Mesendoderm (in vitro differentiated cells): ENCODE measurements around the gene FAM83B.

Source experiments
- DNase-seq: peaks from one replicate; pipeline ENCODE4 v3.0.0; 2013
- H2AK5ac ChIP-seq: 2 replicates; pipeline ENCODE4 v1.6.1; 2013; ENCODE audit warnings: low read length, inconsistent platforms
- H2BK120ac ChIP-seq: 2 replicates; pipeline ENCODE4 v1.6.1; 2013; ENCODE audit warnings: low read depth, mild to moderate bottlenecking, low read length, moderate library complexity, mixed read lengths
- H2BK15ac ChIP-seq: replicated peaks from 2 replicates; pipeline ENCODE4 v1.6.1; 2013; ENCODE audit warnings: low read depth, mild to moderate bottlenecking, moderate library complexity
- H2BK5ac ChIP-seq: 2 replicates; pipeline ENCODE4 v1.6.1; 2013; ENCODE audit warnings: low read length, inconsistent platforms
- H3K18ac ChIP-seq: 2 replicates; pipeline ENCODE4 v1.6.1; 2013; ENCODE audit warnings: mild to moderate bottlenecking, low read length, mixed read lengths
- H3K23ac ChIP-seq: one replicate; pipeline ENCODE4 v1.6.1; 2013; ENCODE audit warnings: low read length
- H3K27ac ChIP-seq: 2 replicates; pipeline ENCODE4 v1.5.1; 2013; ENCODE audit warnings: low read depth, mild to moderate bottlenecking, inconsistent platforms, low read length, moderate library complexity
- H3K27me3 ChIP-seq: 2 replicates; pipeline ENCODE4 v1.6.1; 2013; ENCODE audit warnings: low read length, control low read depth, mild to moderate bottlenecking, inconsistent platforms; ENCODE audit not compliant: insufficient read depth, poor library complexity
- H3K36me3 ChIP-seq: 2 replicates; pipeline ENCODE4 v1.6.1; 2013; ENCODE audit warnings: low read length, inconsistent platforms; ENCODE audit not compliant: control insufficient read depth, insufficient read depth
- H3K4ac ChIP-seq: one replicate; pipeline ENCODE4 v1.6.1; 2013; ENCODE audit warnings: low read depth, mild to moderate bottlenecking, low read length, moderate library complexity
- H3K4me1 ChIP-seq: 2 replicates; pipeline ENCODE4 v1.6.1; 2013; ENCODE audit warnings: low read depth, low read length, inconsistent platforms; ENCODE audit not compliant: control insufficient read depth
- H3K4me2 ChIP-seq: 2 replicates; pipeline ENCODE4 v1.6.1; 2013; ENCODE audit warnings: low read length
- H3K4me3 ChIP-seq: 2 replicates; pipeline ENCODE4 v1.5.1; 2013; ENCODE audit warnings: mild to moderate bottlenecking, low read length
- H3K56ac ChIP-seq: one replicate; pipeline ENCODE4 v1.6.1; 2013; ENCODE audit warnings: low read length
- H3K79me1 ChIP-seq: 2 replicates; pipeline ENCODE4 v1.6.1; 2013; ENCODE audit warnings: low read length, inconsistent platforms
- H3K79me2 ChIP-seq: 2 replicates; pipeline ENCODE4 v1.6.1; 2013; ENCODE audit warnings: mild to moderate bottlenecking, low read length; ENCODE audit not compliant: control insufficient read depth, insufficient read depth
- H3K9ac ChIP-seq: 2 replicates; pipeline ENCODE4 v1.6.1; 2013; ENCODE audit warnings: low read length, inconsistent platforms
- H4K5ac ChIP-seq: one replicate; pipeline ENCODE4 v1.6.1; 2013; ENCODE audit warnings: low read length
- H4K8ac ChIP-seq: one replicate; pipeline ENCODE4 v1.6.1; 2013; ENCODE audit warnings: low read depth, mild to moderate bottlenecking, control low read depth, low read length, moderate library complexity
- WGBS: extraction: QIAGEN DNeasy Blood & Tissue Kit; methylation state at CpG from one replicate; pipeline ENCODE4 v1.1.7; 2013; ENCODE audit warnings: low lambda C conversion rate, missing lambda C conversion rate; ENCODE audit not compliant: insufficient coverage; ENCODE audit errors: extremely low coverage; 5-methylcytosine and 5-hydroxymethylcytosine counted together

Gene FAM83B

GRCh38 chr6:54981647-54982046, 135.1 kb downstream of the FAM83B start:
- Histone ChIP-seq H3K23ac (no peak overlapping the region), H3K18ac (no peak overlapping the region), H3K79me1 (no peaks in the 10 kb centered on the region), H3K56ac (no peak overlapping the region), H3K36me3 (no peaks in the 10 kb centered on the region), H2BK15ac (no peak overlapping the region), H3K4me3 (no peak overlapping the region), H3K9ac (no peak overlapping the region), H4K5ac (no peak overlapping the region), H4K8ac (no peak overlapping the region), H3K27me3 (no peaks in the 10 kb centered on the region), H3K27ac (no peak overlapping the region), H2AK5ac (no peak overlapping the region), H2BK5ac (no peak overlapping the region), H3K4ac (no peak overlapping the region), H3K4me1 (no peaks in the 10 kb centered on the region), H3K79me2 (no peaks in the 10 kb centered on the region), H2BK120ac (no peak overlapping the region), H3K4me2 (no peak overlapping the region)
- DNase-seq, result peak; percentile 6
- no CpG with 5 or more reads among the region's 3 CpGs for WGBS

GRCh38 chr6:54987633-54988290, 141.2 kb downstream of the FAM83B start:
- Histone ChIP-seq H4K5ac (no peak overlapping the region), H4K8ac (no peak overlapping the region), H3K4me1 (no peaks in the 10 kb centered on the region), H3K27ac (no peak overlapping the region), H3K27me3 (no peaks in the 10 kb centered on the region), H2BK120ac (no peak overlapping the region), H3K4me3 (no peak overlapping the region), H2BK15ac (no peak overlapping the region), H2AK5ac (no peak overlapping the region), H3K23ac (no peak overlapping the region), H3K56ac (no peak overlapping the region), H3K4ac (no peak overlapping the region), H3K79me2 (no peaks in the 10 kb centered on the region), H3K9ac (no peak overlapping the region), H3K36me3 (no peaks in the 10 kb centered on the region), H3K4me2 (no peak overlapping the region), H3K79me1 (no peaks in the 10 kb centered on the region), H2BK5ac (no peak overlapping the region), H3K18ac (no peak overlapping the region)
- DNase-seq, result no peak

GRCh38 chr6:54988576-54988975, 142.0 kb downstream of the FAM83B start:
- H3K27me3 ChIP-seq, result no peaks in the 10 kb centered on the region
- H3K18ac ChIP-seq, result no peak overlapping the region
- H2BK120ac ChIP-seq, result no peak overlapping the region
- no peak overlapping the region for H4K8ac ChIP-seq
- H3K79me2 ChIP-seq, result no peaks in the 10 kb centered on the region
- no peak overlapping the region for H3K4ac ChIP-seq
- no peak overlapping the region for H3K56ac ChIP-seq
- H3K23ac ChIP-seq, result no peak overlapping the region
- H2BK5ac ChIP-seq, result no peak overlapping the region
- H3K9ac ChIP-seq, result no peak overlapping the region
- no peaks in the 10 kb centered on the region for H3K79me1 ChIP-seq
- H3K4me1 ChIP-seq, result no peaks in the 10 kb centered on the region
- H2AK5ac ChIP-seq, result no peak overlapping the region
- no peak overlapping the region for H3K27ac ChIP-seq
- H4K5ac ChIP-seq, result no peak overlapping the region
- H3K4me2 ChIP-seq, result no peak overlapping the region
- H3K36me3 ChIP-seq, result no peaks in the 10 kb centered on the region
- DNase-seq, result no peak
- H3K4me3 ChIP-seq, result no peak overlapping the region
- no peak overlapping the region for H2BK15ac ChIP-seq

- Histone ChIP-seq H3K4me1 (no peaks in the 10 kb centered on the region), H3K4ac (no peak overlapping the region), H3K56ac (no peak overlapping the region), H3K23ac (no peak overlapping the region), H3K79me1 (no peaks in the 10 kb centered on the region), H3K36me3 (no peaks in the 10 kb centered on the region), H4K8ac (no peak overlapping the region), H3K4me3 (no peak overlapping the region), H2AK5ac (no peak overlapping the region), H3K27me3 (no peaks in the 10 kb centered on the region), H3K9ac (no peak overlapping the region), H4K5ac (no peak overlapping the region), H2BK15ac (no peak overlapping the region), H2BK120ac (no peak overlapping the region), H3K18ac (no peak overlapping the region), H3K4me2 (no peak overlapping the region), H2BK5ac (no peak overlapping the region), H3K79me2 (no peaks in the 10 kb centered on the region), H3K27ac (no peak overlapping the region)
- no peak for DNase-seq
- WGBS, result no CpG with 5 or more reads among the region's 3 CpGs
Observed at GRCh38 chr6:54990001-54990400, 143.4 kb downstream of the FAM83B start.
